Panc1 (cell line): Measurements from ENCODE around the gene TSPAN4.

ENCODE experiments used
- POLR2AphosphoS5 ChIP-seq: IDR thresholded peaks from 2 replicates; pipeline ENCODE4 v1.6.1; 2012; ENCODE audit warnings: mild to moderate bottlenecking, low read depth, low read length, moderate library complexity
- TCF7L2 ChIP-seq: IDR thresholded peaks from 2 replicates; pipeline ENCODE4 v1.6.1; 2011; ENCODE audit warnings: mild to moderate bottlenecking, low read depth, low read length, inconsistent platforms
- TF ChIP-seq, protein P1 (sequence below): fragments of 450-650 bp; IDR thresholded peaks from 2 replicates; pipeline ENCODE4 v1.5.1; 2017; ENCODE audit warnings: mild to moderate bottlenecking

GRCh38 chr11:808427-809286 is 34.0 kb upstream of the TSPAN4 start:
- TF ChIP-seq, protein P1, sequence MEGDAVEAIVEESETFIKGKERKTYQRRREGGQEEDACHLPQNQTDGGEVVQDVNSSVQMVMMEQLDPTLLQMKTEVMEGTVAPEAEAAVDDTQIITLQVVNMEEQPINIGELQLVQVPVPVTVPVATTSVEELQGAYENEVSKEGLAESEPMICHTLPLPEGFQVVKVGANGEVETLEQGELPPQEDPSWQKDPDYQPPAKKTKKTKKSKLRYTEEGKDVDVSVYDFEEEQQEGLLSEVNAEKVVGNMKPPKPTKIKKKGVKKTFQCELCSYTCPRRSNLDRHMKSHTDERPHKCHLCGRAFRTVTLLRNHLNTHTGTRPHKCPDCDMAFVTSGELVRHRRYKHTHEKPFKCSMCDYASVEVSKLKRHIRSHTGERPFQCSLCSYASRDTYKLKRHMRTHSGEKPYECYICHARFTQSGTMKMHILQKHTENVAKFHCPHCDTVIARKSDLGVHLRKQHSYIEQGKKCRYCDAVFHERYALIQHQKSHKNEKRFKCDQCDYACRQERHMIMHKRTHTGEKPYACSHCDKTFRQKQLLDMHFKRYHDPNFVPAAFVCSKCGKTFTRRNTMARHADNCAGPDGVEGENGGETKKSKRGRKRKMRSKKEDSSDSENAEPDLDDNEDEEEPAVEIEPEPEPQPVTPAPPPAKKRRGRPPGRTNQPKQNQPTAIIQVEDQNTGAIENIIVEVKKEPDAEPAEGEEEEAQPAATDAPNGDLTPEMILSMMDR = no peak; the same call in 1 of the 2 replicates
- no peak; the same call in 1 of the 2 replicates for TF ChIP-seq POLR2AphosphoS5
- no peak for TF ChIP-seq TCF7L2
